NT2/D1 (cell line): ENCODE measurements around the gene IL12RB1.

Experiments
- SUZ12 ChIP-seq: IDR thresholded peaks from 2 replicates; pipeline ENCODE4 v1.6.1; 2011; ENCODE audit not compliant: insufficient read length, insufficient read depth; ENCODE audit errors: extremely low read depth
- YY1 ChIP-seq: IDR thresholded peaks from 2 replicates; pipeline ENCODE4 v1.6.1; 2011; ENCODE audit not compliant: insufficient read length, insufficient read depth
- ZNF274 ChIP-seq: IDR thresholded peaks from 2 replicates; pipeline ENCODE4 v1.6.1; 2011; ENCODE audit warnings: mild to moderate bottlenecking, low read depth, low read length

DNA sequence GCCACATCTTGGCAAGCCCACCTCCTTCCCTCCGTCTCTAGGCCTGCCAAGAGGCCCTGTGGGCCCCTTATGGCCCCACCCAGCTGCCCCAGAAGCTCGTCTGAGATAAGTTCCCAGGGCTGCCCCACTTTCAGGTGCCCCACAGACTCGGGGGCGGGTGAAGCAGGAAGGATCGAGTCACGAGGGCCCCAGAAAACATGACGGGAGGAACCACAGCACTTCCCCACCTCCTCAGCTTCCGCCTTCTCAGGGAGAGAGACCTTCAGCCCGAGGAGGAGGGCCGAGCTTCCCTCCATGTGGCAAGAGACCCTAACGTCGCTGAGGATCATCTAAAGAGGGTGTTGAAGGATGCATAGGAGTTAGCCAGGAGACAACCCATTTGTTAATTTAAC is 4.5 kb upstream of the IL12RB1 start:
- TF ChIP-seq YY1 (no peak), SUZ12 (no peak), ZNF274 (no peak)
